H1 (cell line): ENCODE results near the gene ETV7. TPM values are rescaled to one million over a fixed set of nuclear protein-coding genes. Genes with fewer than 3 reads are reported as not detected.

Source experiments
- ATF2 ChIP-seq: IDR thresholded peaks from 2 replicates; pipeline ENCODE4 v1.6.1; 2012; ENCODE audit warnings: low read length, inconsistent platforms
- CHD7 ChIP-seq: fragments of 300-600 bp; sonication (generic); IDR thresholded peaks from 2 replicates; pipeline ENCODE4 v1.7.1; 2012; ENCODE audit warnings: low read length, moderate library complexity, mild to moderate bottlenecking, inconsistent platforms; ENCODE audit not compliant: insufficient replicate concordance
- EGR1 ChIP-seq: IDR thresholded peaks from 2 replicates; pipeline ENCODE4 v1.6.1; 2011; ENCODE audit warnings: low read depth, low read length, borderline replicate concordance
- EP300 ChIP-seq, 2 experiments: IDR thresholded peaks; 1 replicate in 1 of 2; 2 replicates in 1 of 2; pipeline ENCODE4 v1.6.1; 2011 to 2012; ENCODE audit warnings: low read depth in 2 of 2, low read length in 2 of 2, mild to moderate bottlenecking in 2 of 2, borderline replicate concordance in 1 of 2, inconsistent platforms in 1 of 2, moderate library complexity in 1 of 2
- GABPA ChIP-seq: IDR thresholded peaks from 2 replicates; pipeline ENCODE4 v1.6.1; 2011; ENCODE audit warnings: mild to moderate bottlenecking, low read length, moderate library complexity, borderline replicate concordance; ENCODE audit not compliant: insufficient read depth
- KDM5A ChIP-seq: fragments of 200-600 bp; IDR thresholded peaks from 2 replicates; pipeline ENCODE4 v1.7.1; 2012; ENCODE audit warnings: mild to moderate bottlenecking, low read length, inconsistent platforms, mixed read lengths
- POLR2A ChIP-seq, 2 experiments: IDR thresholded peaks; 1 replicate in 1 of 2; 2 replicates in 1 of 2; pipeline ENCODE4 v1.6.1; 2011; ENCODE audit warnings: low read depth in 2 of 2, low read length in 2 of 2, mild to moderate bottlenecking in 2 of 2; ENCODE audit errors: control extremely low read depth in 1 of 2
- RAD21 ChIP-seq, 2 experiments: IDR thresholded peaks in 1 of 2; conservative IDR thresholded peaks in 1 of 2; 2 replicates each; pipeline ENCODE4 v1.6.1; 2011; ENCODE audit warnings: low read depth in 2 of 2, low read length in 2 of 2, improper control_type of control experiment in 1 of 2, inconsistent platforms in 1 of 2, mild to moderate bottlenecking in 1 of 2, moderate library complexity in 1 of 2
- RBBP5 ChIP-seq: IDR thresholded peaks from 2 replicates; pipeline ENCODE4 v1.7.1; 2012; ENCODE audit warnings: low read depth, mild to moderate bottlenecking, inconsistent platforms, low read length, moderate library complexity, borderline replicate concordance
- polyA plus RNA-seq, 7 experiments: library from polyadenylated mRNA; depleted of rRNA in 3 of 7; stranded (reverse) in 5 of 7; unstranded in 2 of 7; fragments of >200 nt in 5 of 7; fragments of 200-250 nt in 2 of 7; gene quantifications; 1 replicate in 5 of 7; 2 replicates in 1 of 7; 4 replicates in 1 of 7; pipeline versions ENCODE4 v1.2.1 to v1.2.3, GENCODE V29; 2011 to 2013; ENCODE audit warnings: missing spikeins in 2 of 7, mixed read lengths in 2 of 7
- total RNA-seq: library from RNA; stranded (reverse); fragmentation: NEBNext Ultra II Directional; extraction: Animal tissue kit (Norgen Biotek cat#: 25700); gene quantifications from 2 replicates; pipeline ENCODE4 v1.2.1, GENCODE V29; 2021

Gene ETV7
- total and polyA plus RNA-seq, 2 of the 8 experiments (the other 6 are each of a cell fraction or from before 2014, with no cell fraction given) = 0.54 to 2.4 TPM

- TF ChIP-seq CHD7 = no peak
- no peak for TF ChIP-seq POLR2A (IDR thresholded peaks at IDR 0.05; ENCODE audit: control extremely low read depth in 1 of 2, low read depth in 2 of 2, low read length in 2 of 2)
- no peak for TF ChIP-seq EGR1
- TF ChIP-seq KDM5A = no peak
- TF ChIP-seq GABPA = no peak
- TF ChIP-seq EP300 (IDR thresholded peaks at IDR 0.05; ENCODE audit: borderline replicate concordance in 1 of 2, low read depth in 2 of 2, low read length in 2 of 2) = no peak
- no peak for TF ChIP-seq RAD21 (IDR thresholded peaks at IDR 0.05 in 1 of 2, conservative IDR thresholded peaks at IDR 0.05 in 1 of 2; ENCODE audit: low read depth in 2 of 2, low read length in 2 of 2)
- TF ChIP-seq ATF2 = no peak
- no peak for TF ChIP-seq RBBP5
Measured at GRCh38 chr6:36376183-36376582, 11.3 kb downstream of the ETV7 start (continued).
